HG03108 (cell line): Measurements from ENCODE around the gene NPAS2.

Experiments used
- ATAC-seq: cut with Tn5 transposase; IDR thresholded peaks from one replicate; pipeline ENCODE4 v1.9.1; 2021; ENCODE audit warnings: moderate library complexity; ENCODE audit not compliant: unreplicated experiment

The NPAS2 gene

GRCh38 chr2:101004620-101005325 is 184.8 kb downstream of the NPAS2 start:
- no peak for ATAC-seq

GRCh38 chr2:101006065-101006715 is 186.3 kb downstream of the NPAS2 start:
- no peak for ATAC-seq

- no peak for ATAC-seq
These were observed 187.7 kb downstream of the NPAS2 start for GRCh38 chr2:101007415-101008345.

GRCh38 chr2:101011152-101011551 is 191.2 kb downstream of the NPAS2 start:
- no peak for ATAC-seq

- ATAC-seq, result peak; percentile 88
These were observed 192.2 kb downstream of the NPAS2 start for GRCh38 chr2:101012054-101012705.

- no peak for ATAC-seq
These were observed 192.8 kb downstream of the NPAS2 start for GRCh38 chr2:101012706-101013181.

- no peak for ATAC-seq
These were observed 194.4 kb downstream of the NPAS2 start for GRCh38 chr2:101014264-101014857.

GRCh38 chr2:101017371-101017770 is 197.4 kb downstream of the NPAS2 start:
- no peak for ATAC-seq

- no peak for ATAC-seq
These were observed 199.0 kb downstream of the NPAS2 start for GRCh38 chr2:101018934-101019333.

GRCh38 chr2:101022221-101022620 is 202.3 kb downstream of the NPAS2 start:
- ATAC-seq, result no peak

- no peak for ATAC-seq
These were observed 203.6 kb downstream of the NPAS2 start for GRCh38 chr2:101023327-101024107.

- no peak for ATAC-seq
These were observed 205.6 kb downstream of the NPAS2 start for GRCh38 chr2:101025561-101025960.

GRCh38 chr2:101026253-101026701 is 206.3 kb downstream of the NPAS2 start:
- ATAC-seq, result no peak

GRCh38 chr2:101026923-101027469 is 207.1 kb downstream of the NPAS2 start:
- ATAC-seq, result no peak

GRCh38 chr2:101027852-101028251 is 207.9 kb downstream of the NPAS2 start:
- no peak for ATAC-seq

GRCh38 chr2:101030866-101031554 is 211.1 kb downstream of the NPAS2 start:
- ATAC-seq, result no peak

GRCh38 chr2:101032084-101032776 is 212.3 kb downstream of the NPAS2 start:
- ATAC-seq, result no peak

GRCh38 chr2:101036562-101036961 is 216.6 kb downstream of the NPAS2 start:
- ATAC-seq, result no peak
